GM20000 (cell line): Measurements from ENCODE around the gene ABCF2.
A peak's percentile ranks its signal among the peaks of the same experiment; 100 is the strongest.

Experiments
- DNase-seq: peaks from one replicate; pipeline ENCODE4 v3.0.0; 2012; ENCODE audit warnings: low spot score
- TF ChIP-seq, protein P1 (sequence below): IDR thresholded peaks from 2 replicates; pipeline ENCODE4 v1.5.1; 2012; ENCODE audit warnings: mild to moderate bottlenecking, control low read depth; ENCODE audit errors: extremely low read depth, missing control alignments

Gene ABCF2

DNA sequence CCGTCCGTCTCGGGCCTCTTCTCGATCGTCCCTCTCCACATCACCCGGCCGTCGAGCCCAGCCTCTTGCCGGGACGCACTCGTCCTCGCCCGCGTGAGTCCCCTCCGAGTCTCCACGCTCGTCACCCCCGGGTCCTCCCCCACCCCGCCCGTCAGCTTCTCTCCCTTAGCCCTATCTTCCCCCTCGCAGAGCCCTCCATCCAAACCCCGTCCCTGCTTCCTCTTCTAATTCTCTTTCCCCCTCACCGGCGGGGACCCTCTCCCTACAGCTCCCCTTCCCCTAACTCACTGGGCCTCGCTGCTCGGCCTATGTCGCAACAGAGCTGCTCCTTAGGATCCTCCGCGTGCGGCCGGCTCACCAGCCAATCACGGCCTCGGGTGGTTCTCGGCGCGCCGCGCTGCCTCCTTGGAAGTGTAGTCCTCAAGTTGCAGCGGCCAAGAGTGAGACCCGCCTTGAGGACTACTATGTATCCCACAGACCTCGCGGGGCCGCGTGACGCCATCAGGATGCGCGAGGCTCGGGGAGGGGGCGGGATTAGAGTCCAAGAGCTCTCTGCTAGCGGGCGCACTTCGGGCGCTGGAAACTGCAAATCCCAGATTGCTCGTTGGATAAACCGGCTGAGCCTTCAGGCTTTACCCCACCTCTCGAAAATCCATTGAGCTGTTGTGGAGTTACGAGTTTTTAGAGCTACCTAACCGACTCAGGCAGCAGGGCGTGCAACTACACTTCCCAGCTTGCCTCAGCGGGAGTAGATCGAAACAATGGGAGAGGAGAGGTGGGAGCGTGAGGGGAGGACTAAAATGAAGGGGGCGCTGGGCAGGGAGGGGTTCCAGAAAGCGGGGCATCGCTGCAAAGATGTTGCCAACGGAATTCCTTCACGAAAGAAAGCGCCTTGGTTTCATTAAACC, at the start of gene ABCF2:
ABCF2 (minus strand) TSS at position 331 of the 908 bp plus-strand sequence. CDS start 747 bp downstream, outside the sequence.
- TF ChIP-seq, protein P1, sequence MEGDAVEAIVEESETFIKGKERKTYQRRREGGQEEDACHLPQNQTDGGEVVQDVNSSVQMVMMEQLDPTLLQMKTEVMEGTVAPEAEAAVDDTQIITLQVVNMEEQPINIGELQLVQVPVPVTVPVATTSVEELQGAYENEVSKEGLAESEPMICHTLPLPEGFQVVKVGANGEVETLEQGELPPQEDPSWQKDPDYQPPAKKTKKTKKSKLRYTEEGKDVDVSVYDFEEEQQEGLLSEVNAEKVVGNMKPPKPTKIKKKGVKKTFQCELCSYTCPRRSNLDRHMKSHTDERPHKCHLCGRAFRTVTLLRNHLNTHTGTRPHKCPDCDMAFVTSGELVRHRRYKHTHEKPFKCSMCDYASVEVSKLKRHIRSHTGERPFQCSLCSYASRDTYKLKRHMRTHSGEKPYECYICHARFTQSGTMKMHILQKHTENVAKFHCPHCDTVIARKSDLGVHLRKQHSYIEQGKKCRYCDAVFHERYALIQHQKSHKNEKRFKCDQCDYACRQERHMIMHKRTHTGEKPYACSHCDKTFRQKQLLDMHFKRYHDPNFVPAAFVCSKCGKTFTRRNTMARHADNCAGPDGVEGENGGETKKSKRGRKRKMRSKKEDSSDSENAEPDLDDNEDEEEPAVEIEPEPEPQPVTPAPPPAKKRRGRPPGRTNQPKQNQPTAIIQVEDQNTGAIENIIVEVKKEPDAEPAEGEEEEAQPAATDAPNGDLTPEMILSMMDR, result no peak
- peak; percentile 96 for DNase-seq

GRCh38 chr7:151275813-151276577, 49.0 kb upstream of the ABCF2 start:
- no peak for DNase-seq
- TF ChIP-seq, protein P1, result no peak

- TF ChIP-seq, protein P1, result no peak
- no peak for DNase-seq
Measured at GRCh38 chr7:151274936-151275812, 48.2 kb upstream of the ABCF2 start.

DNA sequence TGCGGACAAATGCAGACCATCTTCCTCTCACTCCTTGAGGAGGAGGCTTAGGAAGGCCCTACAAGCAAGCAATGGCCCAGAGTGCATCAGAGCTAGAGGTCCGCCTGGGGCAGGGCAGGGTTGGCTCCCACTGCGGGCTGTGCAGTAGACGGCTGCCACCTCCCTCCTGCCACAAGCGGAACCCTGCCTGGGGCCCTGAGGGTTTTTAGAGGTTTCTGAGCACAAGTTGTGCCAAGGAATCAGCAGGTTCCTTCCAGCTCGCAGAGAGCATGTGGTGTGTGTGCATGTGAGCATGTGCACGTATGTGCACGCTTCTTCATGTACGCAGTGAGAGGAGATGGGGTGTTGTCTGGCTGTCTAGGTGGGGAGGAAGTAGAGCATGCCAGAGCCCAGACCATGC, 47.4 kb upstream of the ABCF2 start:
- TF ChIP-seq, protein P1, result no peak

GRCh38 chr7:151273651-151274390, 46.8 kb upstream of the ABCF2 start:
- DNase-seq, result no peak
- TF ChIP-seq, protein P1, result no peak

More for the DNA sequence above, 47.4 kb upstream of the ABCF2 start:
- no peak for DNase-seq

GRCh38 chr7:151272877-151273276, 45.9 kb upstream of the ABCF2 start:
- TF ChIP-seq, protein P1, result no peak
- DNase-seq, result no peak
